BJ (cell line): ENCODE results near the gene CCDC88C. TPM values are rescaled to one million over a fixed set of nuclear protein-coding genes. Genes with fewer than 3 reads are reported as not detected.

Experiments used
- CTCF ChIA-PET: fragments of 350-600 bp; formaldehyde crosslinking; extraction: SDS; loops from one replicate; lab custom pipeline; 2021; ENCODE audit warnings: antibody characterized with exemption, inconsistent platforms; lab: Yijun Ruan, JAX
- POLR2A ChIA-PET: fragments of 300-600 bp; sonication (Branson Sonifier 250); formaldehyde crosslinking; extraction: SDS; loops from one replicate; lab custom pipeline; 2021; ENCODE audit warnings: antibody characterized with exemption; lab: Charles Lee
- DNase-seq: peaks from one replicate; pipeline ENCODE4 v3.0.0-alpha.2; 2011; ENCODE audit warnings: low read depth
- H3K27me3 ChIP-seq: 2 replicates; pipeline ENCODE4 v1.6.0; 2011; ENCODE audit warnings: low read length; ENCODE audit not compliant: control insufficient read depth, insufficient read depth
- H3K36me3 ChIP-seq: 2 replicates; pipeline ENCODE4 v1.5.1; 2011; ENCODE audit warnings: low read length; ENCODE audit not compliant: control insufficient read depth, insufficient read depth
- H3K4me3 ChIP-seq: 2 replicates; pipeline ENCODE4 v1.5.1; 2011; ENCODE audit warnings: low read depth, mild to moderate bottlenecking, control low read depth, low read length
- CTCF ChIP-seq: IDR thresholded peaks from 2 replicates; pipeline ENCODE4 v1.5.1; 2011; ENCODE audit warnings: low read depth, mild to moderate bottlenecking, control low read depth, inconsistent platforms, low read length, moderate library complexity; ENCODE audit not compliant: insufficient read depth
- polyA plus RNA-seq: library from polyadenylated mRNA; depleted of rRNA; stranded (reverse); fragments of >200 nt; gene quantifications from 2 replicates; pipeline ENCODE4 v1.2.3, GENCODE V29; 2011

The CCDC88C gene
- polyA plus RNA-seq, 1 experiment = not detected

DNA sequence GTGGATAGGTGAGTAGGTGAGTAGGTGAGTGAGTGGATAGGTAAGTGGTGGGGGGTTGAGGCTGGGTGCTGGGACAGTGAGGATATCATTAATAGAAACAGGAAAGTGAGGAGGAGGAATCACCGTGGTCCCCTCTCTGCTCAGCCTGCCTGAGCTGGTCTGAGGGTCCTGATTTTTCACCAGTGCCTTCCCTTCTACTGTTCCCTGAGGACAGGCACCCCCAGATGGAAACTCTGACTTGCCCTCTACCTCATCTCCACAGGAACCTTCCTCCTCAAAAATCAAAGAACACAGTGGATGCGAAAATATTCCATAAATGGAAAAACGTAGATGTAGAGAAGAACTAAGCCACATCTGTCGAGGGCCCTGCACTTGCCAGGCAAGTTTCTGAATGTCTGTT is 175.0 kb downstream of the CCDC88C start:
- no peak for DNase-seq
- ChIA-PET CTCF (interaction anchor here (1.0 kb wide), 1 partner anchor 65 kb away, joined by 4 read pairs; no protein-coding TSS in a partner anchor), POLR2A (no interaction called here)
- no peak overlapping the region for H3K4me3 ChIP-seq
- no peaks in the 10 kb centered on the region for H3K36me3 ChIP-seq
- no peak for TF ChIP-seq CTCF
- no peaks in the 10 kb centered on the region for H3K27me3 ChIP-seq

DNA sequence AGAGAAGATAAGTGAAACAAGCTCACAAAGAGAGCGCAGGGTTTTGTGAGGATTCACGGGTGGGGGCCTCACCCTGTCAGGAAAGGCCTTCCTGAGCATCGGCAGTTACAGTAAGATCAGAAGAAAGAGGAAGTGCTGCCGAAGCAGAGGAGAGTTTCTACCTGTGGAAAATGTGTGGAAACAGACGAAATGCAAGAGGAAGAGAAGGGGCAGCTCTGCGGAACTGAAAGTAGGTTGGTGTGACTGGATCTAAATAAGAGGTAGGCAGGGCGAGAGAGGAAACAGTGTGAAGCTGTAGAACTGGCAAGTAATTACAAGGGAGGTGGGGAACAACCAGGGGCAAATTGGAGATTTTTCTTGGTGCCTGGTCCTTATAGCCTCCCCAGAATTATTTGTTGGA is 175.8 kb downstream of the CCDC88C start:
- CTCF ChIA-PET = no interaction called here
- no peak for TF ChIP-seq CTCF
- Histone ChIP-seq H3K36me3 (no peaks in the 10 kb centered on the region), H3K4me3 (no peak overlapping the region), H3K27me3 (no peaks in the 10 kb centered on the region)
- POLR2A ChIA-PET = no interaction called here
- no peak for DNase-seq

GRCh38 chr14:91238661-91239060 is 179.0 kb downstream of the CCDC88C start:
- H3K27me3 ChIP-seq = no peaks in the 10 kb centered on the region
- POLR2A ChIA-PET = no interaction called here
- no peak overlapping the region for H3K4me3 ChIP-seq
- no peak for TF ChIP-seq CTCF
- CTCF ChIA-PET = interaction anchor here (0.6 kb wide), 1 partner anchor 13 kb away, joined by 3 read pairs; no protein-coding TSS in a partner anchor
- no peak for DNase-seq
- H3K36me3 ChIP-seq = no peaks in the 10 kb centered on the region

GRCh38 chr14:91238085-91238484 is 179.5 kb downstream of the CCDC88C start:
- no peak for DNase-seq
- Histone ChIP-seq H3K27me3 (no peaks in the 10 kb centered on the region), H3K4me3 (no peak overlapping the region), H3K36me3 (no peaks in the 10 kb centered on the region)
- POLR2A ChIA-PET = no interaction called here
- TF ChIP-seq CTCF = no peak
- CTCF ChIA-PET = interaction anchor here (0.6 kb wide), 1 partner anchor 12 kb away, joined by 3 read pairs; no protein-coding TSS in a partner anchor

DNA sequence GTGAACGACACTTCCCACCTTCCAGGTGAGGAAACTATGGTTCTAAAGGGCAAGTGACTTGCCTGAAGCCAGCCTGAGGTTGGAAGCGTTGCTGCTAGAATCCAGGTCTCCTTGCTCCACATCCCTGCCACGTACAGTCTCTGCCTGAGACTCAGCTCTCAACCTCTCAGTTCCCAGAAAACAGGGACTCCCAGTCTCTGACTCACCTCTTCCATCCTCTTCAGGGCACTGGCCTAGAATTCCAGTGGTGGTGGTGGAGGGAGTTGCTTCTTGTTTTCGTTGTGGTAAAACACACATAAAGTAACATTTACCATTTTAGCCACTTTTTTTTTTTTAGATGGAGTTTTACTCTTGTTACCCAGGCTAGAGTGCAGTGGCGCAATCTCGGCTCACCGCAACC is 180.4 kb downstream of the CCDC88C start:
- Histone ChIP-seq H3K4me3 (no peak overlapping the region), H3K27me3 (no peaks in the 10 kb centered on the region), H3K36me3 (no peaks in the 10 kb centered on the region)
- no peak for TF ChIP-seq CTCF
- CTCF ChIA-PET = no interaction called here
- peak; percentile 47 for DNase-seq
- POLR2A ChIA-PET = interaction anchor here (0.7 kb wide), 1 partner anchor 121 kb away, joined by 4 read pairs; no protein-coding TSS in a partner anchor
